Peyer's patch (tissue), 4 donors: ENCODE results near the gene CUL5. TPM values are rescaled to one million over a fixed set of nuclear protein-coding genes. Genes with fewer than 3 reads are reported as not detected.

Experiments
- DNase-seq, 3 donors: peaks; one replicate each; pipeline ENCODE4 v3.0.0-alpha.2; 2017 to 2019
- H3K27ac ChIP-seq, 4 donors: fragments of 200-600 bp; sonication (generic); one replicate each; pipeline ENCODE4 v1.5.1; 2016 to 2019
- H3K27me3 ChIP-seq, 2 donors: fragments of 200-600 bp; sonication (generic); one replicate each; pipeline ENCODE4 v1.5.1; 2019
- H3K36me3 ChIP-seq, 3 donors: fragments of 200-600 bp; sonication (generic); one replicate each; pipeline ENCODE4 v1.5.1; 2016 to 2019
- H3K4me1 ChIP-seq, 4 donors: fragments of 200-600 bp; sonication (generic); one replicate each; pipeline ENCODE4 v1.5.1; 2016 to 2019
- H3K4me3 ChIP-seq, 4 donors: fragments of 200-600 bp; sonication (generic); 1 replicate in 3 of 4; 2 replicates in 1 of 4; pipeline ENCODE4 v1.5.1; 2016 to 2019; ENCODE audit warnings: mild to moderate bottlenecking in 1 of 4
- H3K9me3 ChIP-seq, 4 donors: fragments of 200-600 bp; sonication (generic); one replicate each; pipeline ENCODE4 v1.5.1; 2016 to 2019; ENCODE audit warnings: mild to moderate bottlenecking in 1 of 4
- CTCF ChIP-seq, 6 experiments: fragments of 450-650 bp in 4 of 6; fragments of 200-600 bp in 2 of 6; sonication (generic) in 1 of 6; IDR thresholded peaks; one replicate each; pipeline ENCODE4 v1.5.1; 2017 to 2019; ENCODE audit warnings: antibody characterized with exemption in 6 of 6, mild to moderate bottlenecking in 3 of 6, moderate library complexity in 1 of 6
- POLR2A ChIP-seq, 2 donors: fragments of 450-650 bp; IDR thresholded peaks; one replicate each; pipeline ENCODE4 v1.5.1; 2017; ENCODE audit warnings: antibody characterized with exemption in 2 of 2, mild to moderate bottlenecking in 2 of 2, moderate library complexity in 2 of 2
- total RNA-seq, 4 donors: library from RNA; depleted of rRNA; stranded (reverse); fragments of >200 nt; gene quantifications; one replicate each; pipeline ENCODE4 v1.1.0, GENCODE V29; 2016

Gene CUL5
- 10 to 100 TPM; 23.1 to 43.7 (median 33.0) TPM for total RNA-seq

DNA sequence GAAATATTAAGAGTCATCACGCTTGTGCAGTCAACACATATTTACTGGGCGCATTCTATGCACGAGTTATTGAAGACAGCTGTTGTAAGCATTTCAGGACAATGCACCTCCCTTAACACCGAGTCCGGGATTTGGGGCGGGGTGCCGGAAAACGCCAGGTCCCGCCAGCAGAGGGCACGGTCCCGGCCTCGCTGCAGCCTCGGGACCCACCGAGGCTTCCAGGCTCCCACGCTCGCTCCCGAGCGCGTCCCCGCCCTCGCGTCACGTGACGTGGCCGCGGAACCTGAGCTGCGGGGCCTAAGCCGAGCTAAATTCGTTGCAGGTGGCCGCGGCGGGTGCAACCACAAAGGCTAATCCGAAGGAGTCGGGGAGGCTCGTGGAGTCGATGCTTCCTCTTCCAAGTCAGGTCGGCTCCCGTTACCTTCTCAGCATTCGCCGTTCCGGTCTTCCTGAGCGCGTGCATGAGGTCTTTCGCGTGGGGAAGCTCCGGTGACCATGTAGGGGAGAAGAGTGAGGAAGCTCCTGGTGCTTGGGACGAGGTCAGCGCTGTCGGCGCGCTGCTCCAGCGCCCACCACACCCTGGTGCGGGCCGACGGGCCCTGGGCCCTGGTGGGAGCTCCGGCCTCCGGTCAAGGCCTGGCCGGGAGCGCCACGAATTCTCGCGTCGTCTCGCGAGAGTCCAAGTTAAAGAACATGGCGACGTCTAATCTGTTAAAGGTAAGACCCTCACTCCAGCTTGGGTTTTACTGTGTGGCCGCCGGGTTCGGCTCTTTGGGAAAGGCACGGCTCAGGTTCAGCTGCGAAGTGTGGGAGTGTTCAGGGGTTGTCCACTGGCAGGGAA is at the start of gene CUL5:
CUL5 (plus strand) TSS at position 243 of the 841 bp plus-strand sequence; CDS start at position 694, 451 bp downstream.
- Histone ChIP-seq H3K4me1 (peaks cover 0 to 34% (median 5%) of the 10 kb centered on the region in 4 donors), H3K36me3 (no peaks in the 10 kb centered on the region), H3K27me3 (no peaks in the 10 kb centered on the region), H3K4me3 (peak within 1 kb of the TSS; percentile 79 to 91 (median 85)), H3K27ac (peak within 1 kb of the TSS; percentile 88 to 96 (median 92)), H3K9me3 (no peaks in the 10 kb centered on the region)
- peak; percentile 84 to 94 (median 90) for TF ChIP-seq CTCF (IDR thresholded peaks at IDR 0.05)
- TF ChIP-seq POLR2A (IDR thresholded peaks at IDR 0.05): peak; percentile 44 to 49
- peak; percentile 88 to 96 (median 95) for DNase-seq

GRCh38 chr11:107961480-107961879 is 47.2 kb upstream of the CUL5 start:
- no peak for DNase-seq
- Histone ChIP-seq H3K4me1 (no peaks in the 10 kb centered on the region), H3K9me3 (no peaks in the 10 kb centered on the region), H3K36me3 (no peaks in the 10 kb centered on the region), H3K27me3 (no peaks in the 10 kb centered on the region), H3K27ac (no peak overlapping the region), H3K4me3 (no peak overlapping the region)
- TF ChIP-seq CTCF (IDR thresholded peaks at IDR 0.05) (no peak), POLR2A (IDR thresholded peaks at IDR 0.05) (no peak)

DNA sequence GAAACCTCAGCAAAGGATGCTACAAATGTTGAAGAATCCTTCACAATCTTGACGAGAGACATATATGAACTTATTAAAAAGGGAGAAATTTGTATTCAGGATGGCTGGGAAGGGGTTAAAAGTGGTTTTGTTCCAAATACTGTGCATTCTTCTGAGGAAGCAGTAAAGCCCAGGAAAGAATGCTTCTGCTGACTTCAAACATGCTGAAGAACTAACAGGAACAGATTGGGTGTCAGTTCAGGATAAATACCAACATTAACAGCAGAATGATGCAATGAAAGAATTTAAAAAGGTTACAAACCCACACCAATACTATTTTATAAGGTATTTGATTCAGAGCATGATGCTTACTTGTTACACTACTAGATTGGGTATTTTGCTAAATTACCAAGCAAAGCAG is 46.5 kb upstream of the CUL5 start:
- Histone ChIP-seq H3K9me3 (no peaks in the 10 kb centered on the region), H3K4me3 (no peak overlapping the region), H3K36me3 (no peaks in the 10 kb centered on the region), H3K27me3 (no peaks in the 10 kb centered on the region), H3K4me1 (no peaks in the 10 kb centered on the region), H3K27ac (no peak overlapping the region)
- TF ChIP-seq POLR2A (IDR thresholded peaks at IDR 0.05): no peak
- no peak for TF ChIP-seq CTCF (IDR thresholded peaks at IDR 0.05)
- no peak for DNase-seq

DNA sequence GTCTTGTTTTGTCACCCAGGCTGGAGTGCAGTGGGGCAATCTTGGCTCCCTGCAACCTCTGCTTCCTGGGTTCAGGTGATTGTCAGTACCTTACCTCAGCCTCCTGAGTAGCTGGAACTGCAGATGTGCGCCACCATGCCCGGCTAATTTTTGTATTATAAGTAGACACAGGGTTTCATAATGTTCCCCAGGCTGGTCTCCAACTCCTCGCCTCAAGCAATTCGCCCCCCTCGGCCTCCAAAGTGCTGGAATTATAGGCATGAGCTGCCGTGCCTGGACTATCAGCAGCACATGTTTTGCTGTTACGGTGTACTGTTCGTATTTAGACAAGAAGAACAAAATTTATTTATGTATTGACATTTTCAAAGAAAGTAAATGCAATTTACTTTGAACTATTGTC is 45.6 kb upstream of the CUL5 start:
- Histone ChIP-seq H3K27me3 (no peaks in the 10 kb centered on the region), H3K4me1 (no peaks in the 10 kb centered on the region), H3K9me3 (no peaks in the 10 kb centered on the region), H3K27ac (no peak overlapping the region), H3K4me3 (no peak overlapping the region), H3K36me3 (no peaks in the 10 kb centered on the region)
- TF ChIP-seq POLR2A (IDR thresholded peaks at IDR 0.05): no peak
- no peak for TF ChIP-seq CTCF (IDR thresholded peaks at IDR 0.05)
- no peak for DNase-seq

- TF ChIP-seq CTCF (IDR thresholded peaks at IDR 0.05) (no peak), POLR2A (IDR thresholded peaks at IDR 0.05) (no peak)
Observed at GRCh38 chr11:107969219-107969618, 39.5 kb upstream of the CUL5 start.

More at GRCh38 chr11:107969219-107969618, 39.5 kb upstream of the CUL5 start:
- Histone ChIP-seq H3K36me3 (no peaks in the 10 kb centered on the region), H3K4me3 (no peak overlapping the region), H3K4me1 (no peaks in the 10 kb centered on the region), H3K27ac (no peak overlapping the region), H3K9me3 (no peaks in the 10 kb centered on the region), H3K27me3 (no peaks in the 10 kb centered on the region)
- no peak for DNase-seq
